ENCODE results near the gene APC2.

DNA sequence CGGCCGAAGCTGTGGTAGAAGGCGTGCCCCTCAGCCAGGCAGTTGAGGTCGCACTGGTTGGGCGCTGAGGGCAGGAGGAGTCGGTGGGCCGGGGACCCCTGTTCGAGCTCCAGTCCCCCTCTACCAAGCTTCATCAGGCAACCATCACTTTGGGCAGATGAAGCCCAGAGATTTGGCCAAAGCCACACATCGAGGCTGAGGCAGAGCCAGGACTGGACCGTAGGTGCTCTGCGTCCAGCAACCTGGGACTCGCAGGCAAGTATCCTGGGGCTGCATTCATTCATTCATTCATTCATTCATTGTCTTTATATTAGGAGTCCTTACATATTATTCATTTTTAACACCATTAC lies 58.6 kb downstream of the APC2 start:
- TF ChIP-seq, protein P1, sequence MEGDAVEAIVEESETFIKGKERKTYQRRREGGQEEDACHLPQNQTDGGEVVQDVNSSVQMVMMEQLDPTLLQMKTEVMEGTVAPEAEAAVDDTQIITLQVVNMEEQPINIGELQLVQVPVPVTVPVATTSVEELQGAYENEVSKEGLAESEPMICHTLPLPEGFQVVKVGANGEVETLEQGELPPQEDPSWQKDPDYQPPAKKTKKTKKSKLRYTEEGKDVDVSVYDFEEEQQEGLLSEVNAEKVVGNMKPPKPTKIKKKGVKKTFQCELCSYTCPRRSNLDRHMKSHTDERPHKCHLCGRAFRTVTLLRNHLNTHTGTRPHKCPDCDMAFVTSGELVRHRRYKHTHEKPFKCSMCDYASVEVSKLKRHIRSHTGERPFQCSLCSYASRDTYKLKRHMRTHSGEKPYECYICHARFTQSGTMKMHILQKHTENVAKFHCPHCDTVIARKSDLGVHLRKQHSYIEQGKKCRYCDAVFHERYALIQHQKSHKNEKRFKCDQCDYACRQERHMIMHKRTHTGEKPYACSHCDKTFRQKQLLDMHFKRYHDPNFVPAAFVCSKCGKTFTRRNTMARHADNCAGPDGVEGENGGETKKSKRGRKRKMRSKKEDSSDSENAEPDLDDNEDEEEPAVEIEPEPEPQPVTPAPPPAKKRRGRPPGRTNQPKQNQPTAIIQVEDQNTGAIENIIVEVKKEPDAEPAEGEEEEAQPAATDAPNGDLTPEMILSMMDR (IDR thresholded peaks at IDR 0.05; ENCODE audit: low read depth, low read length, poor library complexity, severe bottlenecking) = no peak
- no peak for TF ChIP-seq EZH2phosphoT487 (IDR thresholded peaks at IDR 0.05; ENCODE audit: borderline replicate concordance, low read length)

All from DOHH2 (cell line).